Neural cell (in vitro differentiated cells): ENCODE measurements around the gene SH3BGR. TPM values are rescaled to one million over a fixed set of nuclear protein-coding genes. Genes with fewer than 3 reads are reported as not detected.

ENCODE experiments used
- H2AFZ ChIP-seq: fragments of 200-600, 300-800 bp; sonication (generic), shearing (Covaris generic); 2 replicates; pipeline ENCODE4 v1.6.0; 2014; ENCODE audit warnings: low read depth, mild to moderate bottlenecking, antibody characterized with exemption, low read length, moderate library complexity
- H3F3A ChIP-seq: fragments of 200-600 bp; shearing (Covaris generic); 2 replicates; pipeline ENCODE4 v1.6.1; 2016; ENCODE audit warnings: mild to moderate bottlenecking, moderate library complexity, mixed read lengths, antibody characterized with exemption, low read length; ENCODE audit not compliant: insufficient read depth, poor library complexity, severe bottlenecking
- H3K27ac ChIP-seq: fragments of 200-600, 300-800 bp; sonication (generic), shearing (Covaris generic); 2 replicates; pipeline ENCODE4 v1.5.1; 2014; ENCODE audit warnings: mild to moderate bottlenecking, low read length, moderate library complexity
- H3K27me3 ChIP-seq: fragments of 300-800, 200-600 bp; sonication (generic), shearing (Covaris generic); 2 replicates; pipeline ENCODE4 v1.6.0; 2014; ENCODE audit warnings: mild to moderate bottlenecking, low read depth, low read length, moderate library complexity; ENCODE audit not compliant: insufficient read depth
- H3K36me3 ChIP-seq: fragments of 300-800, 200-600 bp; sonication (generic), shearing (Covaris generic); 2 replicates; pipeline ENCODE4 v1.5.1; 2014; ENCODE audit warnings: mild to moderate bottlenecking, antibody characterized with exemption, low read length, moderate library complexity; ENCODE audit not compliant: insufficient read depth
- H3K4me2 ChIP-seq: fragments of 300-800, 200-600 bp; sonication (generic), shearing (Covaris generic); 2 replicates; pipeline ENCODE4 v1.6.0; 2014; ENCODE audit warnings: mild to moderate bottlenecking, low read length
- H3K4me3 ChIP-seq: fragments of 300-800, 200-600 bp; sonication (generic), shearing (Covaris generic); 2 replicates; pipeline ENCODE4 v1.5.1; 2014; ENCODE audit warnings: mild to moderate bottlenecking, low read length, moderate library complexity
- H3K79me2 ChIP-seq: fragments of 200-600 bp; shearing (Covaris generic); replicated peaks from 2 replicates; pipeline ENCODE4 v1.6.0; 2014; ENCODE audit warnings: mild to moderate bottlenecking, low read length, moderate library complexity; ENCODE audit not compliant: insufficient read depth
- H3K9ac ChIP-seq: fragments of 300-800, 200-600 bp; sonication (generic), shearing (Covaris generic); 2 replicates; pipeline ENCODE4 v1.6.1; 2016; ENCODE audit warnings: mild to moderate bottlenecking, low read length, mixed read lengths
- H3K9me2 ChIP-seq: fragments of 200-600 bp; shearing (Covaris generic); 2 replicates; pipeline ENCODE4 v1.6.1; 2016; ENCODE audit warnings: mild to moderate bottlenecking, low read length, mixed read lengths; ENCODE audit not compliant: insufficient read depth
- H3K9me3 ChIP-seq: fragments of 200-600, 300-800 bp; sonication (generic), shearing (Covaris generic); 2 replicates; pipeline ENCODE4 v1.6.1; 2016; ENCODE audit warnings: mild to moderate bottlenecking, mixed run types, low read length, moderate library complexity, mixed read lengths
- H4K20me1 ChIP-seq: fragments of 200-600 bp; shearing (Covaris generic); 2 replicates; pipeline ENCODE4 v1.6.1; 2016; ENCODE audit warnings: mild to moderate bottlenecking, mixed run types; ENCODE audit not compliant: insufficient read depth
- EP300 ChIP-seq: fragments of 450-650 bp; conservative IDR thresholded peaks from 2 replicates; pipeline ENCODE4 v1.6.1; 2014; ENCODE audit warnings: antibody characterized with exemption, mild to moderate bottlenecking, moderate library complexity; ENCODE audit not compliant: poor library complexity, severe bottlenecking
- EZH2 ChIP-seq: fragments of 200-600, 300-800 bp; shearing (Covaris generic), sonication (generic); IDR thresholded peaks from 2 replicates; pipeline ENCODE4 v1.6.1; 2014; ENCODE audit warnings: antibody characterized with exemption, low read length, borderline replicate concordance, mild to moderate bottlenecking; ENCODE audit not compliant: insufficient read depth, poor library complexity, severe bottlenecking
- MXI1 ChIP-seq: fragments of 450-650 bp; conservative IDR thresholded peaks from 2 replicates; pipeline ENCODE4 v1.6.1; 2014; ENCODE audit warnings: antibody characterized with exemption, mild to moderate bottlenecking; ENCODE audit not compliant: poor library complexity, severe bottlenecking
- POLR2AphosphoS5 ChIP-seq: IDR thresholded peaks from 2 replicates; pipeline ENCODE4 v1.6.1; 2012
- RAD21 ChIP-seq: fragments of 450-650 bp; conservative IDR thresholded peaks from 2 replicates; pipeline ENCODE4 v1.6.1; 2014; ENCODE audit warnings: antibody characterized with exemption, mild to moderate bottlenecking, moderate library complexity
- REST ChIP-seq: IDR thresholded peaks from 2 replicates; pipeline ENCODE4 v1.6.1; 2012; ENCODE audit warnings: borderline replicate concordance
- SMC3 ChIP-seq: fragments of 450-650 bp; conservative IDR thresholded peaks from 2 replicates; pipeline ENCODE4 v1.6.1; 2014; ENCODE audit warnings: antibody characterized with exemption, mild to moderate bottlenecking, moderate library complexity; ENCODE audit not compliant: poor library complexity
- TAF1 ChIP-seq: IDR thresholded peaks from 2 replicates; pipeline ENCODE4 v1.6.1; 2012; ENCODE audit warnings: low read depth
- polyA plus RNA-seq: library from polyadenylated mRNA; depleted of rRNA; stranded (reverse); fragments of >200 nt; gene quantifications from 2 replicates; pipeline ENCODE4 v1.2.3, GENCODE V29; 2014
- TF ChIP-seq, protein P1 (sequence below): fragments of 450-650 bp; IDR thresholded peaks from 2 replicates; pipeline ENCODE4 v1.5.1; 2014; ENCODE audit warnings: antibody characterized with exemption, mild to moderate bottlenecking, moderate library complexity; ENCODE audit not compliant: poor library complexity, severe bottlenecking

SH3BGR gene
- polyA plus RNA-seq, 1 donor from 2014 or later, result 13.8 TPM

DNA sequence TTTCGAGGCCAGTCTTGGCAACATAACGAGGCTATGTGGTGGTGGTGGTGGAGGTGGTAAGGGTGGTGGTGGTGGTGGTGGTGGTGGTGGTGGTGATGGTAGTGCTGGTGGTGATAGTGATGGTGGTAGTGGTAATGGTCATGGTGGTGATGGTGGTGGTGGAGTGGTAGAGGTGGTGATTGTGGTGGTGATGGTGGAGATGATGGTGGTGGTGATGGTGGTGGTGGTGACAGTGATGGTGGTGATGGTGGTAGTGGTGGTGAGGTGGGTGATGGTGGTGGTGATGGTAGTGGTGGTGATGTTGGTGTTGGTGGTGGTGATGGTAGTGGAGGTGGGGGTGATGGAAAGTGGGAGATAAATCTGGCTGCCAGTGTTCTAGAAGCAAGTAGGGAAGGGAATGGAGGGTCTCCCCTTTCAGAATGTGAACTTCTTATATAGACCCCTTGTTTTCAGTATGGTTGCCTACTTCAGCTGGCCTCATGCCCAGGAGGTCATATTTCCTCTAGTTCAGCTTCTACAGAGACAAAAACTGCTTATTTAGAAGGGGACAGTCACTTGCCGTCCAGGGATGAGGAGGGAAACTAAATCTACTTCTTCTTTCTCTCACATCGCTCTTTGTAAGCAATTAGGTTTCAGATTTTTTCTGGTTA, 27.5 kb downstream of the SH3BGR start:
- no peaks in the 10 kb centered on the region for H4K20me1 ChIP-seq
- H3K9me2 ChIP-seq, result no peaks in the 10 kb centered on the region
- H2AFZ ChIP-seq, result no peak overlapping the region
- H3K27ac ChIP-seq, result no peak overlapping the region
- no peak overlapping the region for H3K4me2 ChIP-seq
- H3K79me2 ChIP-seq, result no peaks in the 10 kb centered on the region
- TF ChIP-seq, protein P1, sequence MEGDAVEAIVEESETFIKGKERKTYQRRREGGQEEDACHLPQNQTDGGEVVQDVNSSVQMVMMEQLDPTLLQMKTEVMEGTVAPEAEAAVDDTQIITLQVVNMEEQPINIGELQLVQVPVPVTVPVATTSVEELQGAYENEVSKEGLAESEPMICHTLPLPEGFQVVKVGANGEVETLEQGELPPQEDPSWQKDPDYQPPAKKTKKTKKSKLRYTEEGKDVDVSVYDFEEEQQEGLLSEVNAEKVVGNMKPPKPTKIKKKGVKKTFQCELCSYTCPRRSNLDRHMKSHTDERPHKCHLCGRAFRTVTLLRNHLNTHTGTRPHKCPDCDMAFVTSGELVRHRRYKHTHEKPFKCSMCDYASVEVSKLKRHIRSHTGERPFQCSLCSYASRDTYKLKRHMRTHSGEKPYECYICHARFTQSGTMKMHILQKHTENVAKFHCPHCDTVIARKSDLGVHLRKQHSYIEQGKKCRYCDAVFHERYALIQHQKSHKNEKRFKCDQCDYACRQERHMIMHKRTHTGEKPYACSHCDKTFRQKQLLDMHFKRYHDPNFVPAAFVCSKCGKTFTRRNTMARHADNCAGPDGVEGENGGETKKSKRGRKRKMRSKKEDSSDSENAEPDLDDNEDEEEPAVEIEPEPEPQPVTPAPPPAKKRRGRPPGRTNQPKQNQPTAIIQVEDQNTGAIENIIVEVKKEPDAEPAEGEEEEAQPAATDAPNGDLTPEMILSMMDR, result no peak
- no peak for TF ChIP-seq EZH2
- no peak for TF ChIP-seq TAF1
- no peak for TF ChIP-seq REST
- TF ChIP-seq RAD21, result no peak
- TF ChIP-seq MXI1, result no peak
- TF ChIP-seq SMC3, result no peak
- TF ChIP-seq EP300, result no peak
- no peak for TF ChIP-seq POLR2AphosphoS5
- H3K36me3 ChIP-seq, result no peaks in the 10 kb centered on the region
- H3K9ac ChIP-seq, result no peak overlapping the region
- H3K9me3 ChIP-seq, result no peaks in the 10 kb centered on the region
- no peaks in the 10 kb centered on the region for H3K27me3 ChIP-seq
- H3F3A ChIP-seq, result no peaks in the 10 kb centered on the region
- no peak overlapping the region for H3K4me3 ChIP-seq

- H3K9me3 ChIP-seq, result no peaks in the 10 kb centered on the region
- no peak for TF ChIP-seq RAD21
- no peak for TF ChIP-seq MXI1
- no peak for TF ChIP-seq EP300
- TF ChIP-seq REST, result no peak
- TF ChIP-seq, protein P1, result no peak
- H3K79me2 ChIP-seq, result no peaks in the 10 kb centered on the region
- H3F3A ChIP-seq, result no peaks in the 10 kb centered on the region
- H3K9ac ChIP-seq, result no peak overlapping the region
- H3K9me2 ChIP-seq, result no peaks in the 10 kb centered on the region
- H3K27me3 ChIP-seq, result no peaks in the 10 kb centered on the region
- H3K27ac ChIP-seq, result no peak overlapping the region
- no peak overlapping the region for H3K4me2 ChIP-seq
- H3K4me3 ChIP-seq, result no peak overlapping the region
- no peaks in the 10 kb centered on the region for H3K36me3 ChIP-seq
- no peaks in the 10 kb centered on the region for H4K20me1 ChIP-seq
- no peak overlapping the region for H2AFZ ChIP-seq
These were observed 28.0 kb downstream of the SH3BGR start for GRCh38 chr21:39479814-39480182.
